HEK293 (cell line): ENCODE data around the gene ZFAND2B.

ENCODE experiments used
- AEBP2 ChIP-seq: fragments of 450-650 bp; formaldehyde crosslinking; IDR thresholded peaks from 2 replicates; pipeline ENCODE4 v1.5.1; 2016; ENCODE audit warnings: missing biosample characterization, missing genetic modification characterization, borderline replicate concordance
- GLI2 ChIP-seq: fragments of 450-650 bp; formaldehyde crosslinking; IDR thresholded peaks from 2 replicates; pipeline ENCODE4; 2017; ENCODE audit warnings: missing biosample characterization, missing genetic modification characterization, low read depth, borderline replicate concordance
- HIC1 ChIP-seq: fragments of 450-650 bp; formaldehyde crosslinking; IDR thresholded peaks from 2 replicates; pipeline ENCODE4 v1.5.1; 2016; ENCODE audit warnings: missing biosample characterization, missing genetic modification characterization
- HOXA7 ChIP-seq: sonication (generic); formaldehyde crosslinking; IDR thresholded peaks from 2 replicates; pipeline ENCODE4 v1.8.1; 2022; ENCODE audit warnings: missing genetic modification reagents, borderline replicate concordance
- INSM2 ChIP-seq: fragments of 450-650 bp; formaldehyde crosslinking; IDR thresholded peaks from 2 replicates; pipeline ENCODE4 v1.5.1; 2016; ENCODE audit warnings: missing biosample characterization, missing genetic modification characterization
- KLF8 ChIP-seq: fragments of 450-650 bp; formaldehyde crosslinking; IDR thresholded peaks from 2 replicates; pipeline ENCODE4 v1.5.1; 2016; ENCODE audit warnings: missing biosample characterization, missing genetic modification characterization
- PRDM6 ChIP-seq: fragments of 450-650 bp; formaldehyde crosslinking; IDR thresholded peaks from 2 replicates; pipeline ENCODE4 v1.5.1; 2017; ENCODE audit warnings: missing biosample characterization, missing genetic modification characterization
- SALL2 ChIP-seq: fragments of 450-650 bp; formaldehyde crosslinking; IDR thresholded peaks from 2 replicates; pipeline ENCODE4 v1.5.0; 2017; ENCODE audit warnings: missing biosample characterization, mild to moderate bottlenecking, missing genetic modification characterization, borderline replicate concordance
- SETDB1 ChIP-seq: IDR thresholded peaks from one replicate; pipeline ENCODE4 v1.6.1; 2017; ENCODE audit warnings: mild to moderate bottlenecking, low read length, moderate library complexity, mixed read lengths; ENCODE audit not compliant: insufficient read length
- ZBTB10 ChIP-seq: fragments of 450-650 bp; formaldehyde crosslinking; IDR thresholded peaks from 2 replicates; pipeline ENCODE4 v1.5.1; 2016; ENCODE audit warnings: missing biosample characterization, missing genetic modification characterization
- ZBTB48 ChIP-seq: fragments of 450-650 bp; formaldehyde crosslinking; IDR thresholded peaks from 2 replicates; pipeline ENCODE4 v1.5.1; 2016; ENCODE audit warnings: missing biosample characterization, missing genetic modification characterization
- ZBTB49 ChIP-seq: fragments of 450-650 bp; formaldehyde crosslinking; IDR thresholded peaks from 2 replicates; pipeline ENCODE4 v1.5.1; 2016; ENCODE audit warnings: missing biosample characterization, missing genetic modification characterization, low read depth
- ZNF16 ChIP-seq: fragments of 450-650 bp; formaldehyde crosslinking; IDR thresholded peaks from 2 replicates; pipeline ENCODE4 v1.5.1; 2016; ENCODE audit warnings: low read depth, missing biosample characterization, missing genetic modification characterization
- ZNF18 ChIP-seq: fragments of 450-650 bp; formaldehyde crosslinking; IDR thresholded peaks from 2 replicates; pipeline ENCODE4 v1.5.1; 2016; ENCODE audit warnings: missing biosample characterization, missing genetic modification characterization
- ZNF202 ChIP-seq: fragments of 450-650 bp; formaldehyde crosslinking; IDR thresholded peaks from 2 replicates; pipeline ENCODE4 v1.5.1; 2016; ENCODE audit warnings: missing biosample characterization, missing genetic modification characterization, borderline replicate concordance
- ZNF266 ChIP-seq: fragments of 450-650 bp; formaldehyde crosslinking; IDR thresholded peaks from 2 replicates; pipeline ENCODE4 v1.5.1; 2016; ENCODE audit warnings: missing biosample characterization, missing genetic modification characterization, low read depth
- ZNF366 ChIP-seq: fragments of 450-650 bp; formaldehyde crosslinking; conservative IDR thresholded peaks from 2 replicates; pipeline ENCODE4 v1.5.1; 2016; ENCODE audit warnings: missing biosample characterization, missing genetic modification characterization
- ZNF416 ChIP-seq: fragments of 450-650 bp; formaldehyde crosslinking; IDR thresholded peaks from 2 replicates; pipeline ENCODE4 v1.5.1; 2016; ENCODE audit warnings: missing biosample characterization, missing genetic modification characterization
- ZNF48 ChIP-seq: fragments of 450-650 bp; formaldehyde crosslinking; IDR thresholded peaks from 2 replicates; pipeline ENCODE4 v1.5.1; 2016; ENCODE audit warnings: missing biosample characterization, missing genetic modification characterization
- ZNF529 ChIP-seq: fragments of 450-650 bp; formaldehyde crosslinking; IDR thresholded peaks from 2 replicates; pipeline ENCODE4 v1.5.1; 2017; ENCODE audit warnings: missing genetic modification characterization, missing biosample characterization; ENCODE audit not compliant: insufficient replicate concordance
- ZNF580 ChIP-seq: fragments of 450-650 bp; formaldehyde crosslinking; IDR thresholded peaks from 2 replicates; pipeline ENCODE4 v1.5.1; 2016; ENCODE audit warnings: missing biosample characterization, missing genetic modification characterization
- ZNF677 ChIP-seq: fragments of 450-650 bp; IDR thresholded peaks from 2 replicates; pipeline ENCODE4 v1.5.0; 2018; ENCODE audit warnings: missing biosample characterization, mild to moderate bottlenecking, missing genetic modification characterization, moderate library complexity
- ZNF701 ChIP-seq: fragments of 450-650 bp; formaldehyde crosslinking; IDR thresholded peaks from 2 replicates; pipeline ENCODE4 v1.5.1; 2016; ENCODE audit warnings: missing biosample characterization, missing genetic modification characterization
- ZNF747 ChIP-seq: fragments of 450-650 bp; formaldehyde crosslinking; IDR thresholded peaks from 2 replicates; pipeline ENCODE4 v1.5.1; 2016; ENCODE audit warnings: missing biosample characterization, missing genetic modification characterization

Gene ZFAND2B

GRCh38 chr2:219160186-219161017 is 46.2 kb upstream of the ZFAND2B start, which contains the start of gene NHEJ1 (continued):
- TF ChIP-seq HOXA7 (CRISPR knock-in tag) (no peak), PRDM6 (no peak), ZNF16 (tag by site-specific recombination) (no peak), ZNF747 (tag by site-specific recombination) (no peak), AEBP2 (tag by site-specific recombination) (no peak), SALL2 (no peak), ZNF701 (tag by site-specific recombination) (no peak), ZNF580 (tag by site-specific recombination) (no peak), ZBTB49 (tag by site-specific recombination) (no peak), HIC1 (tag by site-specific recombination) (peak; percentile 36; the same call in 1 of the 2 replicates), ZNF48 (tag by site-specific recombination) (no peak), INSM2 (tag by site-specific recombination) (no peak), SETDB1 (no peak), ZNF366 (tag by site-specific recombination) (no peak; the same call in 1 of the 2 replicates), ZNF202 (tag by site-specific recombination) (no peak), KLF8 (peak; percentile 80), GLI2 (tag by site-specific recombination) (no peak), ZNF266 (no peak), ZNF416 (tag by site-specific recombination) (no peak), ZBTB48 (tag by site-specific recombination) (peak; percentile 79), ZNF529 (tag by site-specific recombination) (no peak), ZBTB10 (tag by site-specific recombination) (peak; percentile 85), ZNF677 (tag by site-specific recombination) (no peak), ZNF18 (tag by site-specific recombination) (no peak)
